HG02885 (cell line): Measurements from ENCODE around the gene SH2D3C.
"Not testable (repeated sequence)": the region's sequence is repeated elsewhere in the genome, so short reads cannot be mapped to it uniquely, and the experiment has no call there.

Experiments used
- ATAC-seq: cut with Tn5 transposase; IDR thresholded peaks from one replicate; pipeline ENCODE4 v1.9.1; 2021; ENCODE audit warnings: mild to moderate bottlenecking; ENCODE audit not compliant: unreplicated experiment, poor library complexity

SH2D3C gene

DNA sequence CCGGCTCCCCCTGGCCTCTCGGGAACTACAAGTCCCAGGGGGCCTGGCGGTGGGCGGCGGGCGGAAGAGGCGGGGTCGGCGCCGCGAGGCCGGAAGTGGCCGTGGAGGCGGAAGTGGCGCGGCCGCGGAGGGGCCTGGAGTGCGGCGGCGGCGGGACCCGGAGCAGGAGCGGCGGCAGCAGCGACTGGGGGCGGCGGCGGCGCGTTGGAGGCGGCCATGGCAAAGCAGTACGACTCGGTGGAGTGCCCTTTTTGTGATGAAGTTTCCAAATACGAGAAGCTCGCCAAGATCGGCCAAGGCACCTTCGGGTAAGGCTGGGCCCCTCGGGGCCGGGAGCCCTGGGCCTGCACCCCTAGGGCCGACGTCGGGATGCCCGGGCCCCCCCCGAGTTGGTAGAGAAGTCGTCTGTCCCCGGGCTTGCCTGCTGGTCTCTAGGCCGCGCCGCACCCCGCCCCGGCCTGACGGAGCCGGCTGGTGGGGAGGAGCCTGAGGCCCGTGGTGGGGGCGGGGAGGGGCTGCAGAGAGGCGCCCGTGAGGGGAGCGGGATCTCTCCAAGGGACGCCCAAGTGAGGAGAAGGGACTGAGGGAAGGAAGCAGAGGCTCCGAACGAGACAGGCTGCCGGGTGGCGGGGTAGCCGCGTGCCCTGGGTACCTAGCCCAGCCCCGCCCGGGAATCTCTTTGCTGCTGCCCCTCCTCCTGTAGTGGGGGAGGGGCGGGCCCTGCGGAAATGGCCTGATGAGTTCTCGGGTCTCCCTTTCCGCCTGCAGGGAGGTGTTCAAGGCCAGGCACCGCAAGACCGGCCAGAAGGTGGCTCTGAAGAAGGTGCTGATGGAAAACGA is 7.7 kb upstream of the SH2D3C start, which contains the start of gene CDK9:
CDK9 (plus strand) TSS at position 102 of the 840 bp plus-strand sequence; CDS start at position 217, 115 bp downstream.
- ATAC-seq, result peak; percentile 67

GRCh38 chr9:127785023-127785932 is 6.8 kb upstream of the SH2D3C start:
- ATAC-seq, result peak; percentile 49

DNA sequence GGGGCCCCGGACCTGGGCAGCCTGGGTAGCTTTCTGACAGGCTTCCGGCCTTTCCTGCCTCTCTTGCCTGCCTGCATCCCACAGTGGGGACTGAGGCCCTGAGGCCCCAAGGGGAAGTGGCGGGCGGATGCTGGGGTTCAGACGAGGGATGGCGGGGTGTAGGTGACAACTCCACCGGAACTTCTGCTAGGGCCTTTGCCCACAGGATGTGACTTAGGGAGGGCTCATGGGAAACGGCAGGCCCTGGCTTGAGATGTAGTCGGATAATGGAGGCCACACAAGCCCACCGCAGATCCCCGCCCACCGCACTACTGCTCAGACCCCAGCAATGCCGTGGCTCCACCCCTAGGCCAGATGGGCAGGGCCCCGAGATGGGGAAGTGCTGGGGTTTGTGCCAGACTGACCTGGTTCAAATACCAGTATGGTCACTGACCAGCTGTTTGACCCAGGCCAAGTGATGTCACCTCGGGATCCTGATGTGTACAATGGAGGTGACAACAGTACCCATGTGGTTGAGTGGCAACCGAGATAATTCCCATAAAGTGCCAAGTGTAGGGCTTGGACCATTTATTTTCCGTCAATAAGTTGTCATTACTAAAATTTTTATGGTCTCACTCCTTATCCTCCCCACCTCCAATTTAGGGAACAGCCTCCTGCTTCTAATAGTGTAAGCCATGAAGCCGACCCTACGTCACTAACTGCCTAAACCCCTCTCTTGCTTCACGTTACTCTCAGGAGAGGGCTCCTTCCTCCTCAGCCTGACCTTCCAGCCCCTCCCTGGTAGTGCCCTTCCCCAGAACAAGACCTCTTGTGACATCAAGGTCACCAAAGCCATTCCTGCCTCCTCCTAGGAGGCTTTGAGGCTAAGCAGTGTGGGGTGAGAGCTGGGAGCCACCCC is 4.9 kb upstream of the SH2D3C start:
- ATAC-seq, result no peak

DNA sequence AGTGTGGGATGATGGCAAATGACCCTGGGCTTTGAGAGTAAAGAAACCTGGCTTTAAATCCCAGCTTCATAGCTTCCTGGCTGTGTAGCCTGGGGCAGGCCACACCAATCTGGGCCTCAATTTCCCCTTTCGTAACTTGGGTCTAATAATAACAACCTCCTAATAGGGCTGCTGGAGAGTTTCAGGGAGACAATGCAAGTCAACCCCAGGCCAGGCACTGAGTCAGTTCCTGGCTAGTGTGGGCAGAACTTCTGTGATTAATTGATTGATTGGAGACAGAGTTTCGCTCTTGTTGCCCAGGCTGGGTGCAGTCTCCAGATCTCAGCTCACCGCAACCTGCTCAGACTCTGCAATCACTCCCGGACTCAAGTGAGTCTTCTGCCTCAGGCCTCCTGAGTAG is 3.3 kb upstream of the SH2D3C start:
- no peak for ATAC-seq

DNA sequence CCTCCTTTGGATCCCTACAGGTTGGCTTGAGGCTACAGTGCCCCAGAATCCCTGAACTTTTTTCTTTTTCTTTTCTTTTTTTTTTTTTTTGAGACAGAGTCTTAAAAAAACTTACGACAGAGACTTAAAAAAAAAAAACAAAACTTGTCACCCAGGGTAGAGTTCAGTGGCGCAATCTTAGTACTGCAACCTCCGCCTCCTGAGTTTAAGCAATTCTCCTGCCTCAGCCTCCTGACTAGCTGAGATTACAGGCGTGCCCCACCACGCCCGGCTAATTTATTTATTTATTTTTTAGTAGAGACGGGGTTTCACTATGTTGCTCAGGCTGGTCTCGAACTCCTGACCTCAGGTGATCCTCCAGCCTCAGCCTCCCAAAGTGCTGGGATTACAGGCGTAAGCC is 2.4 kb upstream of the SH2D3C start:
- not testable (repeated sequence) for ATAC-seq

GRCh38 chr9:127780126-127780885 is 1.8 kb upstream of the SH2D3C start:
- ATAC-seq, result no peak

DNA sequence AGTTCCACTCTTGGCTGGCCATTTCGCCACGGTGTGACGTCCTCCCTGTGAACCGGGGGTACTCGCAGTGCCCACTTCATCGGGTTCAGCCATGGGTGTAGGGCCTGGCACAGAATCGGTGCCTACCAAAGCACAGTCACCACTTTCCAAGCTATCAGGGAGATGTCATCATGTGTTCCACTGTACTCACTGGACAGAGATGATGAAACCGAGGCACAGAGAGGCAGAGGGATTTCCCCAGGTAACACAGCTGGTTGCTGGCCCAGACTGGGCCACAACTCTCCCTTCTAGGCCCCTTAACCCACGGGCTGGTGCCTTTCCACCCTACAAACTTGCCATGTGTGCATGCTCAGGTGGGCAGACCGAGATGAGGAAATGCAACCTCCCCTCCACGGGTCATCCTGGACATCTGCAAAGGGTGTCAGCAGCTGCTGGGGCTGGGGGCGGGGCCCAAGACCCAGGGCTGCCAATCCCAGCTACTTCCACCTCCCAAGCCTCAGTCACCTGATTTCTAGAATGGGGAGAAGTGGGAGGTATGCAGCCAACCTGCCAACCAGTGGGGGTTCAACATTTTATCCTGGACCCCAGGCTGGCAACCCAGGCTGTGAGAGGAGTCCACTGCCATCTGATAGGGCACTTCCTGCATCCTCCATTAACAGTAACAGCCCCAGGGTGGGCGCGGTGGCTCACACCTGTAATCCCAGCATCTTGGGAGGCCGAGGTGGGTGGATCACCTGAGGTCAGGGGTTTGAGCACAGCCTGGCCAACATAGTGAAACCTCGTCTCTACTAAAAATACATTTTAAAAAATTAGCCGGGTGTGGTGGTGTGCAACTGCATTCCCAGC is 893 bp upstream of the SH2D3C start:
- peak; percentile 46 for ATAC-seq

GRCh38 chr9:127777368-127777980 is 992 bp downstream of the SH2D3C start:
- no peak for ATAC-seq

GRCh38 chr9:127776924-127777289 is 1.6 kb downstream of the SH2D3C start:
- no peak for ATAC-seq

DNA sequence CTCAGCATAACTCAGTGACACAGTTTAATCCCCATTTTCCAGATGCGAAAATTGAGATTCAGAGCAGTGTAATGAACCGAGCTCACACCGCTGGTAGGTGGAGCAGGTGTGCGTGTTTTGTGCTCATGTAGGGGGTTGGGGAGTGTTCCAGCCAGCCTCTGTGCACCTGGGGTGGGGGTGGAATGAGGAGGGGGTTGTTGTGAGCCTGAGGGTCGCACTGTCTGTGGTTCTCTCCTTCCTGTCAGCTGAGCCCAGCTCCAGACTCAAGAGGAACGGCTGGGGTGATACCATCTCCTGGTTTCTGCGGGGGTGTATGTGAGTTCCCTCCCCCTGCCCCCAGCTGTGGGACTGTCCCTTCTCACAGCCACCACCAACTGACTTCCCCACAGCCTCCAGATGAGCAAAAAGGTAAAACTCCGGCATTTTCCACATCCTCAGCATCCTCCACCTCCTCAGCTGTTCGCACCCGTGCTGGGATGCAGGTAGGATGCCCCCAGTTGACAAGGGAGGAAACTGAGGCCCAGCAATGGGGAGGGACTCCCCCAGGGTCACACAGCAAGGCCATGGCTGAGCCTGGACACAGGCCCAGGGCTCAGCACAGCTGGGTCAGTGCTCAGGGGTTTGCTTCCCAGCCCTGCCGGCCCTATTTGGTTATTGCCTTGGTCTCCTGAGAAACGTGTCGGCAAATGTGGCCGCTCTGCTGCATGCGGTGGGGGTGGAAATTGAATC is 2.1 kb downstream of the SH2D3C start:
- no peak for ATAC-seq

DNA sequence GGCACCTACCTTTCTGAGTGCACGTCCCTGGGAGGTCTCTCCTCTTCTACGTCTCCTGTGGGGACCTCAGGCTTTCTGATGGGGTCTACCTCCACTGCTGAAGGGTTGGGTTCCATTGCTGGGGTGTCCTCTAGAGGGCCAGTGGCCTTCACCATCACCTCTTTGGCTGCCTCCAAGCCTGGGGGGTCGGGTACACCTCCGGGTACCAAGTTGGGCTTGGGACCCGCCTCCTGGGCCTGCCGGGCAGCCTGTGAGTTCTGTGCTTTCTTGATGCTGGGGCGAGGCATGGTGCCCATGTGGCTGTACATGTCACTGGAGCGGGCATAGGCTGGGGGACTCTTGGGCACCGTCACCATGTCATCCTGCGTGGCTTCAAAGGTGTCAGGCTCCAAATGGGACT is 4.5 kb downstream of the SH2D3C start:
- ATAC-seq, result no peak

DNA sequence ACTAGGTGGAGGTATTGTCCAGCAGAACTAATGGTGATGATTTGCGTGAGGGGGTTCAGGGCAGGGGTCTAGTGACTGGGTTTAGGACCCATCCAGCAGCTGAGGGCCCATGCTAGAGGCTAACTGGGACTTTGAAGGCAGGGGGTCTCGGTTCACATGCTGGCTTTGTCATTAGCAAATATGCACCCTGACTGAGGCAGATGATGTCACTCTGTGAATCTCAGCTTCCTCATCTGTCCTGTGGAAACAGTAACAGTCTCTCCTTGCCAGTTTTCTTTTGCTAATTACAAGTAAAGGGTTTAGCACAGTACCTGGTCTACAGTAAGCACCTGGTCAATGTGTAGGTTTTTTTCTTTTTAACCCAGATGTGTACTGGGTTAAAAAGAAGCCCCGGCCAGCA is 5.2 kb downstream of the SH2D3C start:
- ATAC-seq, result no peak

DNA sequence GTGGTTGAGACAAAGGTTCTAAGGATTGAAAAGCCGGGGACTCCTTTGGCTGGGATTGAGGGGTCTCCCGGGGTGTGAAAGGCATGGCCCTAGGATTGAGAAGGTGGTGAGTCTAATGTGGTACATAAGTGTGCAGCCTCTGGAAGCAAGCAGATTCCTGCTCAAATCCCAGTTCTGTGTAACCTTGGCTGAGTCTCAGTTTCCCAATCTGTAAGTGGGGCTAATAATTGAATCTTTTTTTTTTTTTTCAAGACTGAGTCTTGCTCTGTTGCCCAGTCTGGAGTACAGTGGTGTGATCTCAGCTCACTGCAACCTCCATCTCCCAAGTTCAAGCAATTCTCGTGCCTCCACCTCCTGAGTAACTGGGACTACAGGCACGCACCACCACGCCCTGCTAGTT is 5.9 kb downstream of the SH2D3C start:
- no peak for ATAC-seq

DNA sequence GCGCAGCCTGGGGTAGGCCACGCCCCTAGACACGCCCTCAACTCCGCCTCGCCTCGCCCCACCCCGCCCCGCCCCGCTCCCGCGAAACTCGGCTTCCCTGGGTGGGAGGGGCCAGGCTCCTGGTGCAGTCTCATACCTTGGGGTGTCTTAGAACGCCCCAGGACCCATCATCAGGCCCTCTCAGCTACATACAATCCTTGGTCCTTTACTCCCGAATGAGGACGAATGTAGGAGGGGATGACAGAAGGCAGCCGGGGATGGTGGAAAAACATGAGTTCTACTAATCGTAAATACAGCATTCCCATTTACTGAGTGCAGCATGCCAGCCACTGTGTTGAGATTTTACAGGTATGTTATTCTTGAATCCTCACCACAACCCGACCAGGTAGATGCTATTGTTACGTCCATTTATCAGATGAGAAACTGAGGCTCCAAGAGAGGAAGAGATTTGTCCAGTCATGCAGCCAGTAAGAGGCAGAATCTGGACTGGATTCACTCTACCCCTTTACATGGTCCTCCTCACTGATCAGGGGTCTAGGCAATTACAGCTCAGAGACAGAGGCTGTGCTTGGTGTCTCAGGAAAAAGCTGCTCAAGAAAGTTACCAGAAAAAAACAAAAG is 6.8 kb downstream of the SH2D3C start:
- no peak for ATAC-seq

DNA sequence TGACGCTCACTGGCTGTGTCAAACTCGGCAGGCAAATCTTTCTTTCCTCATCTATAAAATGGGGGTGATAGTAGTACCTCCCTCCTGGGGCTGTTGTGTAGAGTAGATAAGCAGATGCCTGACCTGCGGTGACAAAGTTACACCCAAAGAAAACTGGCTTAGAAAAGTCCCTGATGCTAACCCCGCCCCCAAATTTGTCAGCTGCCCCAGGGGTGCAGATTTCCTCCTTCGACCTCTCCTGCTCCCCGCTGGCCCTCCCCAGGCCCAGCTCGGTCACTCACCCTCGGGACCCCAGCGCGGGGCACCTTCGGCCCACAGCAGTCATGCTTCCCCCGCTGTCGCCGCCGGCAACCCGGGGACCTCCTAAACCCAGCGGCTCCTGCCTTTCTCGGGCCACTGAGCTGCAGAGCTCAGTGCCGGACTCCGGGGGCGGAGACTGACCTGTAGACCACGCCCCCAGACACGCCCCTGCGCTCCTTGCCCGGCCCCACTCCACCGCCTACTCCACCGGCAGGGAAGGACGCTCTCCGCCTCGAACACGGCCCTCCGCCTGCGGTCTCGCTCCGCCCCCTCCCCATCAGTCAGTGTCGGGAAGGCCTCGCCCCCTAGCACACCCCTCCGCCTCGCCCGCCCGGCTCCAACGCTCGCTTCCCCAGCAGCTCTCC is 7.4 kb downstream of the SH2D3C start:
- peak; percentile 86 for ATAC-seq

DNA sequence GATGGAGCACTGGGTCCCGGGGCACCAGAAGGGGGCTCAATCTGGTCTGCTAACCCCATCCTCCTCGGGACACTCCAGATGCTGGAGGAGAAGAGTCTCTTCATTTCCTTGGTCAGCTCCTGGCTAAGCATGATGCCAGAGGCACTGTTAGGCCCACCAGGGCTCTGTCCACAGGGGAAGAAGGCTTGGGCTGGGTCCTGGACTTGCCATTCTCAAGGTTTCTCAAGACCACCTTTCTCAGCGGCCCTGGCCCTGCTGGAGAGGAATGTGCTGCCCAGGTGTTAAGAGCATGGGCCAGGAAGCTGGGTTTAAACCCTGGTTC is 7.9 kb downstream of the SH2D3C start:
- no peak for ATAC-seq
